HCT116 (cell line): ENCODE results near the gene RFTN1.

Experiments used
- CTCF ChIP-seq, 3 experiments: fragments of 200-600 bp in 1 of 3; sonication (generic) in 1 of 3; IDR thresholded peaks in 2 of 3; conservative IDR thresholded peaks in 1 of 3; 2 replicates each; pipeline ENCODE4 v1.5.1; 2012 to 2017; ENCODE audit warnings: low read depth in 2 of 3, low read length in 2 of 3, antibody characterized with exemption in 1 of 3, borderline replicate concordance in 1 of 3, control low read depth in 1 of 3, mild to moderate bottlenecking in 1 of 3, mixed read lengths in 1 of 3, mixed run types in 1 of 3, moderate library complexity in 1 of 3; ENCODE audit not compliant: insufficient read depth in 1 of 3
- ELF1 ChIP-seq: IDR thresholded peaks from 2 replicates; pipeline ENCODE4 v1.6.1; 2012; ENCODE audit warnings: low read depth, borderline replicate concordance
- EZH2 ChIP-seq: fragments of 200-600 bp; sonication (generic); IDR thresholded peaks from 2 replicates; pipeline ENCODE4 v1.6.1; 2017; ENCODE audit warnings: antibody characterized with exemption, mixed run types
- EZH2phosphoT487 ChIP-seq: fragments of 200-600 bp; IDR thresholded peaks from 2 replicates; pipeline ENCODE4 v1.6.1; 2018; ENCODE audit warnings: antibody characterized with exemption, borderline replicate concordance
- JUND ChIP-seq: IDR thresholded peaks from 2 replicates; pipeline ENCODE4 v1.6.1; 2012
- MAX ChIP-seq: IDR thresholded peaks from 2 replicates; pipeline ENCODE4 v1.6.1; 2012
- POLR2A ChIP-seq: IDR thresholded peaks from 2 replicates; pipeline ENCODE4 v1.7.0; 2011; ENCODE audit warnings: borderline replicate concordance; ENCODE audit not compliant: insufficient read depth, insufficient read length; ENCODE audit errors: extremely low read depth
- RAD21 ChIP-seq: IDR thresholded peaks from 2 replicates; pipeline ENCODE4 v1.6.1; 2012; ENCODE audit warnings: low read depth, mild to moderate bottlenecking
- REST ChIP-seq: IDR thresholded peaks from 2 replicates; pipeline ENCODE4 v1.6.1; 2012; ENCODE audit warnings: low read depth
- SIN3A ChIP-seq: IDR thresholded peaks from 2 replicates; pipeline ENCODE4 v1.6.1; 2012; ENCODE audit warnings: low read depth
- ZNF274 ChIP-seq: fragments of 200-500 bp; sonication (Bioruptor generic); IDR thresholded peaks from 2 replicates; pipeline ENCODE4 v1.6.1; 2014; ENCODE audit warnings: mild to moderate bottlenecking, low read depth, low read length, inconsistent platforms

- TF ChIP-seq EZH2phosphoT487 (no peak), ZNF274 (no peak), ELF1 (no peak), EZH2 (no peak), CTCF (IDR thresholded peaks at IDR 0.05 in 2 of 3, conservative IDR thresholded peaks at IDR 0.05 in 1 of 3; ENCODE audit: borderline replicate concordance in 1 of 3, insufficient read depth in 1 of 3, low read depth in 2 of 3, low read length in 2 of 3) (no peak), MAX (no peak), POLR2A (no peak), RAD21 (no peak), JUND (no peak), REST (no peak), SIN3A (no peak)
Observed at GRCh38 chr3:16359331-16359730, 154.2 kb downstream of the RFTN1 start.
